Thyroid gland (tissue), 4 donors: ENCODE results near the gene CLEC2A.
A peak's percentile ranks its signal among the peaks of the same experiment; 100 is the strongest.

ENCODE experiments used
- POLR2A ChIP-seq, 2 donors: fragments of 450-650 bp; IDR thresholded peaks; one replicate each; pipeline ENCODE4 v1.6.1; 2017; ENCODE audit warnings: antibody characterized with exemption in 2 of 2, mild to moderate bottlenecking in 2 of 2, moderate library complexity in 1 of 2
- TF ChIP-seq, protein P1 (sequence below), 6 experiments: fragments of 200-600 bp in 3 of 6; fragments of 450-650 bp in 3 of 6; sonication (generic) in 3 of 6; IDR thresholded peaks; one replicate each; pipeline ENCODE4 v1.5.1; 2016 to 2019; ENCODE audit warnings: antibody characterized with exemption in 6 of 6, mild to moderate bottlenecking in 2 of 6, inconsistent platforms in 1 of 6, moderate library complexity in 1 of 6

DNA sequence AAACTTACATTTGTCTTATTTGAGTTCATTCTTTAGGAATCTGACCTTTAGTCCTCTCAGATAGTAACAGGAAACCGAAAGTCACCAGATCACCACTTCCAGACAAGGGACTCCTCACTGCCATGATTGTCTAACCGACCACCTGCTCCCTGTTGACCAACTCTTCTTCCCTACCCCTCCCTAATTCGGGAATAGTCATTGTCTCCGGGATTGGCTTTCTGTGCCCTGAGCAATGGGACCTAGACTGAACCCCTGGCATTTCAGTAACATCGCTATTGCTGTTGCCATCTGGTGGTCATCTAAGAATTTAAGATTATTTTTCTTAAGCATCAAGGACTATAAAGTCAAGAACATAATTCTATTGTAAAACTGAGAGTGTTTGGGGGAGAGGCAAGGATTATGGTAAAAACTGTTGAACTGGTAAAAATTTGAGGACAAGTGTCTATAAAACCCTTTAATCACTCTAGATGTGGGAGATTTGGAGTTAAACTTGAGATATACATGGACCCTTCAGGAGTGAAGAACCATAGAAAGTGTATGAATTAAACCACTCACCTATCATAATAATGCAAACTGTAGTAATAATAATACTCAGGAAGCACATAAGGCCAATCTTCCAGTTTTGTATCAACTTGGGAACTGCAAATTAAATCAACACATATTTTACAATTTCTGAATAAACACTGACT lies 6.3 kb downstream of the CLEC2A start:
- TF ChIP-seq, protein P1, sequence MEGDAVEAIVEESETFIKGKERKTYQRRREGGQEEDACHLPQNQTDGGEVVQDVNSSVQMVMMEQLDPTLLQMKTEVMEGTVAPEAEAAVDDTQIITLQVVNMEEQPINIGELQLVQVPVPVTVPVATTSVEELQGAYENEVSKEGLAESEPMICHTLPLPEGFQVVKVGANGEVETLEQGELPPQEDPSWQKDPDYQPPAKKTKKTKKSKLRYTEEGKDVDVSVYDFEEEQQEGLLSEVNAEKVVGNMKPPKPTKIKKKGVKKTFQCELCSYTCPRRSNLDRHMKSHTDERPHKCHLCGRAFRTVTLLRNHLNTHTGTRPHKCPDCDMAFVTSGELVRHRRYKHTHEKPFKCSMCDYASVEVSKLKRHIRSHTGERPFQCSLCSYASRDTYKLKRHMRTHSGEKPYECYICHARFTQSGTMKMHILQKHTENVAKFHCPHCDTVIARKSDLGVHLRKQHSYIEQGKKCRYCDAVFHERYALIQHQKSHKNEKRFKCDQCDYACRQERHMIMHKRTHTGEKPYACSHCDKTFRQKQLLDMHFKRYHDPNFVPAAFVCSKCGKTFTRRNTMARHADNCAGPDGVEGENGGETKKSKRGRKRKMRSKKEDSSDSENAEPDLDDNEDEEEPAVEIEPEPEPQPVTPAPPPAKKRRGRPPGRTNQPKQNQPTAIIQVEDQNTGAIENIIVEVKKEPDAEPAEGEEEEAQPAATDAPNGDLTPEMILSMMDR (IDR thresholded peaks at IDR 0.05): peak in 5 of 6 experiments; percentile 20 to 54 (median 42)
- no peak for TF ChIP-seq POLR2A (IDR thresholded peaks at IDR 0.05)
